K562 (cell line): ENCODE measurements around the gene NLGN2. TPM values are rescaled to one million over a fixed set of nuclear protein-coding genes. Genes with fewer than 3 reads are reported as not detected.

Source experiments
- BCL6 ChIP-seq: fragments of 250-450 bp; sonication (Bioruptor Pico); IDR thresholded peaks from 2 replicates; pipeline ENCODE4 v1.4.0; 2020
- CBFA2T3 ChIP-seq: fragments of 450-650 bp; IDR thresholded peaks from 2 replicates; pipeline ENCODE4 v1.6.1; 2017
- CBFB ChIP-seq: sonication (generic); formaldehyde crosslinking; IDR thresholded peaks from 2 replicates; pipeline ENCODE4 v1.4.0; 2020; ENCODE audit warnings: mild to moderate bottlenecking, missing genetic modification reagents
- CCNT2 ChIP-seq: IDR thresholded peaks from 2 replicates; pipeline ENCODE4 v1.6.1; 2011; ENCODE audit warnings: borderline replicate concordance, low read depth, mild to moderate bottlenecking, moderate library complexity, mixed read lengths, low read length; ENCODE audit not compliant: insufficient read length; ENCODE audit errors: extremely low read depth
- ETS2 ChIP-seq: IDR thresholded peaks from 2 replicates; pipeline ENCODE4 v1.6.1; 2016; ENCODE audit warnings: borderline replicate concordance, missing genetic modification characterization, mild to moderate bottlenecking, moderate library complexity, missing compliant biosample characterization; ENCODE audit not compliant: poor library complexity, severe bottlenecking
- HMG20A ChIP-seq: fragments of 450-650 bp; formaldehyde crosslinking; conservative IDR thresholded peaks from 2 replicates; pipeline ENCODE4 v1.4.0; 2020; ENCODE audit warnings: mild to moderate bottlenecking, mixed read lengths
- HMG20B ChIP-seq: fragments of 250-450 bp; sonication (Bioruptor Pico); IDR thresholded peaks from 2 replicates; pipeline ENCODE4 v1.5.0; 2021; ENCODE audit warnings: mild to moderate bottlenecking
- KDM1A ChIP-seq, 2 experiments: fragments of 450-650 bp; IDR thresholded peaks; 2 replicates each; pipeline ENCODE4 v1.6.1; 2016; ENCODE audit warnings: mild to moderate bottlenecking in 2 of 2
- MCM2 ChIP-seq: fragments of 450-650 bp; IDR thresholded peaks from 2 replicates; pipeline ENCODE4 v1.6.1; 2017; ENCODE audit warnings: low read depth, mild to moderate bottlenecking
- MLLT1 ChIP-seq, 2 experiments: fragments of 450-650 bp; IDR thresholded peaks; 2 replicates each; pipeline ENCODE4 v1.6.1; 2016
- NFATC3 ChIP-seq: fragments of 450-650 bp; IDR thresholded peaks from 2 replicates; pipeline ENCODE4 v1.6.1; 2017; ENCODE audit warnings: mild to moderate bottlenecking
- POLR3A ChIP-seq: IDR thresholded peaks from 2 replicates; pipeline ENCODE4 v1.6.1; 2011; ENCODE audit warnings: borderline replicate concordance, mild to moderate bottlenecking, moderate library complexity; ENCODE audit not compliant: insufficient read length, insufficient read depth; ENCODE audit errors: extremely low read depth
- TOE1 ChIP-seq, 2 experiments: fragments of 450-650 bp in 1 of 2; sonication (generic) in 1 of 2; formaldehyde crosslinking in 1 of 2; IDR thresholded peaks; 2 replicates each; pipeline versions ENCODE4 v1.7.1 to v1.8.0; 2016 to 2022; ENCODE audit warnings: borderline replicate concordance in 2 of 2, mild to moderate bottlenecking in 2 of 2, antibody characterized with exemption in 1 of 2, inconsistent platforms in 1 of 2, low read depth in 1 of 2, missing genetic modification reagents in 1 of 2, moderate library complexity in 1 of 2
- ZBTB40 ChIP-seq, 2 experiments: fragments of 450-650 bp in 1 of 2; sonication (generic) in 1 of 2; formaldehyde crosslinking in 1 of 2; IDR thresholded peaks; 2 replicates each; pipeline versions ENCODE4 v1.7.1 to v1.9.0; 2016 to 2022; ENCODE audit warnings: inconsistent platforms in 1 of 2, mild to moderate bottlenecking in 1 of 2, missing genetic modification reagents in 1 of 2
- ZC3H11A ChIP-seq: IDR thresholded peaks from 2 replicates; pipeline ENCODE4 v1.6.1; 2012; ENCODE audit warnings: low read depth, low read length, improper control_type of control experiment
- ZC3H4 ChIP-seq: sonication (generic); formaldehyde crosslinking; IDR thresholded peaks from 2 replicates; pipeline ENCODE4 v1.9.0; 2021; ENCODE audit warnings: missing genetic modification reagents, borderline replicate concordance
- ZNF583 ChIP-seq: fragments of 250-450 bp; sonication (Bioruptor Pico); IDR thresholded peaks from 2 replicates; pipeline ENCODE4 v1.4.0; 2020
- polyA plus RNA-seq, 8 experiments: library from polyadenylated mRNA; depleted of rRNA in 4 of 8; stranded (reverse) in 5 of 8; unstranded in 3 of 8; fragments of >200 nt; fragmentation: Nextera tagmentation in 2 of 8; fragmentation: Illumina TruSeq in 1 of 8; extraction: Ambion mirVana in 2 of 8; extraction: Trizol in 1 of 8; gene quantifications; 2 replicates each; pipeline versions ENCODE4 v1.2.1 to v1.2.3, GENCODE V29; 2011 to 2014; ENCODE audit warnings: inconsistent platforms in 1 of 8, missing spikeins in 1 of 8
- total RNA-seq, 7 experiments: library from RNA; depleted of rRNA in 6 of 7; stranded (reverse); fragments of >200 nt in 6 of 7; fragmentation: Illumina TruSeq in 2 of 7; extraction: Trizol in 2 of 7; gene quantifications; 2 replicates each; pipeline versions ENCODE4 v1.2.1 to v1.2.3, GENCODE V29; 2011 to 2021; ENCODE audit warnings: low replicate concordance in 1 of 7

NLGN2 gene
- total and polyA plus RNA-seq, 9 of the 15 experiments (the other 6 are each of a cell fraction or from before 2014, with no cell fraction given) = 0.11 to 7.8 (median 0.77) TPM

- TF ChIP-seq ZBTB40 (IDR thresholded peaks at IDR 0.05) (no peak), ZBTB40 (CRISPR knock-in tag; IDR thresholded peaks at IDR 0.05) (no peak), NFATC3 (no peak), BCL6 (CRISPR knock-in tag) (no peak), TOE1 (IDR thresholded peaks at IDR 0.05; ENCODE audit: borderline replicate concordance) (no peak), TOE1 (CRISPR knock-in tag; IDR thresholded peaks at IDR 0.05; ENCODE audit: borderline replicate concordance, low read depth) (no peak), CBFB (CRISPR knock-in tag) (no peak), ZC3H11A (peak; percentile 79; the same call in 1 of the 2 replicates), MLLT1 (IDR thresholded peaks at IDR 0.05) (no peak), HMG20A (CRISPR knock-in tag) (no peak), CCNT2 (no peak), CBFA2T3 (peak; percentile 19; the same call in 1 of the 2 replicates), ZNF583 (CRISPR knock-in tag) (no peak), MCM2 (no peak), HMG20B (CRISPR knock-in tag) (no peak), POLR3A (no peak), ZC3H4 (no peak), KDM1A (IDR thresholded peaks at IDR 0.05) (peak; percentile 74 to 86), ETS2 (no peak)
Measured at GRCh38 chr17:7466639-7467341, 59.1 kb downstream of the NLGN2 start (continued).
